Measurements from ENCODE around the gene ALPK1.
"Not testable (repeated sequence)": the region's sequence is repeated elsewhere in the genome, so short reads cannot be mapped to it uniquely, and the experiment has no call there.

Gene ALPK1

DNA sequence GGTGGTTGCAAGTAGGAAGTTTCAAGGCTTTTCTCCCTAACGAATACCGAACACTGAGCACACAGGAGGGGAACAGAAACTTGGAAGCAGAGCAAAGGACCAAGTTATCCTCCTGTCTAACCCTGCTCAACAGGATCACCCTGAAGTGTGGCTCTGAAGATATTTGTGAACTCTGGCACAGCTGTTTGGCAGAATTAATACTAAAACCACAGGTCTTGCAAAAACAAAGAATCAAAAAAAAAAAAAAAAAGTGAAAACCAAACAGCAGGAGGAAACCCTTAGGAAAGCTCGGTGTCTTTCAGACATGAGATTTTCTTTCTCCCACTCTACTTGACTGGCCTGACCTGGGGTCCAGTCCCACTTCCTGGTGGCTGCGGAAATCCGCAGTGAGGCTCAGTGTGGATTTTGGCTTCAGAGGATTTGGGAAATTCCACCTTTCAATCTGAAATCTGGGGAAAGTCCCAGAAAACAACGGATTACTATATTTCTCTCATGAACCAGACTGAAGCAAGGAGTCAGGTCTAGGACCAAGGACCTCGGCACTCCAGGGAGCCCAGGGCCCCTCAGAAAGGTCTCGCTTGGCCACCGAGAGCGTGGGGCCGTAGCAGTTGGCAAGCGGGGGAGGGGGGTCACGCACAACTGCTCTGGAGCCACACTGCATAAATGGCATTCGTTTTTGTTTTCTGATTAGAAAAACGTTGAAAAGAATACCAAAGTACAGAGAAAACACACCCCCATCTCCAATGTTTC, 12.3 kb upstream of the ALPK1 start:
- no peak for DNase-seq (ENCODE audit: low spot score)

DNA sequence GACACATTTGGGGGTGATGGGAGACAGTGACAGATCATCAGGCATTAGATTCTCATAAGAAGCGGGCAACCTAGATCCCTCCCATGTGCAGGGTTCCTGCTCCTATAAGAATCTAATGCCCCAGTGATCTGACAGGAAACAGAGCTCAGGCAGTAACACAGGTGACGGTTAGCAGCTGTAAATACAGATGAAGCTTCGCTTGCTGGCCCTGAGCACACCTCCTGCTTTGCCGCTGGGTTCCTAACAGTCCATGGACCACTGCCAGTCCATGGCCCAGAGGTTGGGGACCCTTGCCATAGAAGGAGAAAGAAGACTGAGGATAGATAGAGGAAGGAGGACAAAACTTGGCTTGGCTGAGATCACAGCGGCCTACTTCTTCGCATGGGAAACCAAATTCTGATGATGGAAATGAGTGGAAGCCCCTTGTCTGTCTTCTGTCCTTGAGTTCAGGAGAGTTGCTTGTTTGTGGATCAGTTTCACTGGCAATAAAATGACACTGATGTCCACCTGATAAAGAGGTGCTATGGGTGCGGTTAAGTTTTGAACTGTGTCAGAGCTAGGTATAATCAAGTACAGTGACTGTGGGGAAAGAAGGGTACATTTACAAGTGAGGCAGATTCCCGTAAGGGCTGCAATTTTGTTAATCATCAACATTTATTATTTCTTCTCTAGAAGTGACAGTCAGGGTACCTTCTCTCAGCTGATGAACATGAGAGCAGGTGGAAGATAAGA, 9.7 kb upstream of the ALPK1 start:
- DNase-seq (ENCODE audit: low spot score) = no peak

DNA sequence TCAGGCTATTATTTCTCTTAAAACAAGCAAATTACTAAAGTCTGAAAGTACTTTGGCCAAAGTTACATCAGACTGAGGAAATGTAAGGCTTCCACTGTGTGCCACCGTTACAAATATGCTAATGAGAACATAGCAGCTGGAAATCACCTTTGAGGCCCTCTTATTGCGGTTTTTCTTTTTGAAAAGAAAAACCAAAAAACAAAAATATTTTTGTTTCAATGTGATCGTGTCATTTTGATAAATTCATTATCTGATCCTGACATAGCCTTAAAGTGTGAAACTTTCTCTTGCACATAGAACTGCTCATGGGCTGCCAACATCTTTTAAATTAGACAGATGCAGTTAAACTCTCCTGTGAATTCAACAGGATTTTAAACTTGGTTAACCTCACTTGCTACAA, 8.7 kb upstream of the ALPK1 start:
- no peak for DNase-seq (ENCODE audit: low spot score)

DNA sequence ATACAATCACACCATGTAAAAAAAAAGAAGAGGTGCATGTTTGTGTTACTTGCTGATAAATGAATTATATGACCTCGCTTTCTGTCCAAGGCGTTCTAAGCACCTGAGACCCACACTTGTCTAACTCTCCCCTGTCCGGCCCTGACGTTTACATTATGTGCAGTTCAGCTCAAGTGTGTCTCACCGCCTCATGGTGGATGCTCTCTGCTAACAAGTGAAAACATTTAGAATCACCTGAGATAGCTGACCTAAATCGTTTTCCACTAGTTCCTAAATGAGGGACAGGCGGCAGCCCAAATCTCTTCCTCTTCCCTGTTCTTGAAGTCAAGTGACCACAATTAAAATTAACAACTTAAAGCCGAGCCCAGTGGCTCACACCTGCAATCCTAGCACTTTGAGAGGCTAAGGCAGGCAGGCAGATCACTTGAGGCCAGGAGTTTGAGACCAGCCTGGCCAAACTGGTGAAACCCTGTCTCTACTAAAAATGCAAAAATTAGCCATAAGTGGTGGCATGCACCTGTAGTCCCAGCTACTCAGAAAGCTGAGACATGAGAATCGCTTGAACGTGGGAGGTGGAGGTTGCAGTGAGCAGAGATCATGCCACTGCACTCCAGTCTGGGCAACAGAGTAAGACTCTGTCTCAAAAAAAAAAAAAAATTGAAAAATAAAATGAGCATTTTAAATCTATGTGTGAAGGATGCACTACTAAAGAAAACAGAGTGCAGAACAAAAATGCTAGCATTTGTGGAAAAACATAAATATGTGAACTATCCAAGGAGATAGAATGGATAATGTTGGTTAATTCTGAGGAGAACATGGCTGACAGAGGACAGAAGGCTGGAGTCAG, 7.5 kb upstream of the ALPK1 start:
- DNase-seq (ENCODE audit: low spot score) = no peak

DNA sequence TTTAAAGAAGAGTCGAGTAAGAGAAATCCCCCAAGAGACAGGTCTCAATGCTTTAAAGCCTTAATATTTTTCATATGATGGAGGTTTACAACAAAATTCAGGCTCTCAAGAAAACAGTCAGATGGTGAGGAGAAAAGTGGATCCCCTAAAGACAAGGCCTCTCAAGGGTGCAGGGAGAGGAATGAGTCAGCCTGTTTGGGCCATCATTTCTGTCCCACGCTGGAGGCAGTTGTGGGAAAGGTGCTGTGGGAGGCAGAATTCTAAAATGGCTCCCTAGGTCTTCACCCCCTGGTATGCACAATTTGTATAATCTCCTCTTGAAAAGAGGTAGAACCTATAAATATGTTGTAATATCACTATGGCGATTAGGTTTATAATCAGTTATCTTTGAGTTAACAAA, 6.8 kb upstream of the ALPK1 start:
- no peak for DNase-seq (ENCODE audit: low spot score)

DNA sequence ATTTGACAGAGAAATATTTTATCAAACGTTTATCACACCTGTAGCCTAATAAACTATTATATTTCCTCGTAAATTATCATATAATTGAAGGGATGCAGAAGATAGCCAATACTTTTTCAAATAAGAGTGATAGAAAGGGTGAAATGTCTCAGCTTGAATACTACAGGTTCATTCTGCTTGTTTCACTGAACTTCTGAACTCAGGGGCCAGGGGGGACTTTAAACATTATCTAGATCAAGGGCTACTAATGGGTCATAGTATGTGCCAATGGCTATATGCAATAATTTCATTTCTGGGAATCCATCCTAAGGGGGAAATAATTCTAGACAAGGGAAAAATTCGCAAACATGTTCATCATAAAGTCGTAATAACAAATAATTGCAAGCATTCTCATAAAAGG, 2.6 kb downstream of the ALPK1 start:
- no peak for DNase-seq (ENCODE audit: low spot score)

DNA sequence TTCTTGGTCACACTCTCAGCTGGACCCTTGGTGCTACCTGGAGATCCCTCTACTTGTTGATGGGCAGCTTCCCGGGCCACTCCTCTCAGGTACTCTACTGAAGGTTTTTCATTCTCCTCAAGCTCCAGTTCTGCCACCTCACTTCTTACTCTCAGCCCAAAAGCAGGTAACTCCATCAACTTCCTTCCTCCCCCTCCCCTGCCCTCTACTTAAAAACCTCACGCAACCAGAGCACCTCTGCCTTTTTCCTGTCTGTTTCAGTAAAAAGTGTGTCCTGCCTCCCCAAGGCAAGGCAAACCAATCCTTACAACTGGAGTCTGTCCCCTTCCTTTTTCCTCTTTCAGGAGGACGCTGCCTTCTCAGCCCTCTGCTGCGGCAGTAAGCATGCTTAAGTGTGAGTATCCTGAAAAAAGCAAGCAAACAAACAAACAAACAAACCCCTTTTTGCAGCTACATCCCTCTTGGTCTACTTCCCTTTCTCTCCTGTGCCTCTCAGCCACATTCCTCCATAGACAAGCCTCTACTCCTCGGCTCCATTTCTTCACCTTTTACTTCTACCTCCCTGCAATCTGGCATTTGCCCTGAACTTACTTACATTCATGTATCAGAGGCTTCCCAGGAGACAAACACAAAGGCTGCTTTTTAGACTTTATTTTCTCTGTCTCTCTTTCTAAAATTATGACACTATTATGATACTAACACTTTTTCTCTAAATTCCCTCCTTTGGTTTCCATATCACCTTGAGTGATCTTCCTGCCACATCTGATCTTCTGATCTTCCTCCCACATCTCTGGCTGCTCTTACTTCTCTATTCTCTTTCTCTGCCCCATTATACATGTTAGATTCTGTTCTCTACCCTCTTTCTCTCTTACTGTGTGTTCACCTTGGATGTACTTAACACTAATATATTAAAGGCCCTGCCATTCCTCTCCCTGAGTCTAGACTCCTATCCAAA, 5.4 kb downstream of the ALPK1 start:
- no peak for DNase-seq (ENCODE audit: low spot score)

DNA sequence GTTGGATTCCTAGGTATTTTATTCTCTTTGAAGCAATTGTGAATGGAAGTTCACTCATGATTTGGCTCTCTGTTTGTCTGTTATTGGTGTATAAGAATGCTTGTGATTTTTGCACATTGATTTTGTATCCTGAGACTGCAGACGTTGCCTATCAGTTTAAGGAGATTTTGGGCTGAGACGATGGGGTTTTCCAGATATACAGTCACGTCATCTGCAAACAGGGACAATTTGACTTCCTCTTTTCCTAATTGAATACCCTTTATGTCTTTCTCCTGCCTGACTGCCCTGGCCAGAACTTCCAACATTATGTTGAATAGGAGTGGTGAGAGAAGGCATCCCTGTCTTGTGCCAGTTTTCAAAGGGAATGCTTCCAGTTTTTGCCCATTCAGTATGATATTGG, 8.3 kb downstream of the ALPK1 start:
- not testable (repeated sequence) for DNase-seq (ENCODE audit: low spot score)

DNA sequence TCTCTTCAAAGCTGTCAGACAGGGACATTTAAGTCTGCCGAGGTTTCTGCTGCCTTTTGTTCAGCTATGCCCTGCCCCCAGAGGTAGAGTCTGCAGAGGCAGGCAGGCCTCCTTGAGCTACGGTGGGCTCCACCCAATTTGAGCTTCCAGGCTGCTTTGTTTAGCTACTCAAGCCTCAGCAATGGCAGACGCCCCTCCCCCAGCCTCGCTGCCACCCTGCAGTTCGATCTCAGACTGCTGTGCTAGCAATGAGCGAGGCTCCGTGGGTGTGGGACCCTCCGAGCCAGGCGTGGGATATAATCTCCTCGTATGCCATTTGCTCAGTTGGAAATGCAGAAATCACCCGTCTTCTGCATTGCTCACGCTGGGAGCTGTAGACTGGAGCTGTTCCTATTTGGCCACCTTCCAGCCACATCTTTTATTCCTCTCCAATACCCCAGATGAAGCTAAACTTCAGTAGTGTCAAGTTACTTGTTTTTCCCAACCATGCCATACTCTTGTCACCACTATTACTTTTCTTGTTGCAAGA, 12.2 kb downstream of the ALPK1 start:
- DNase-seq (ENCODE audit: low spot score) = not testable (repeated sequence)

DNA sequence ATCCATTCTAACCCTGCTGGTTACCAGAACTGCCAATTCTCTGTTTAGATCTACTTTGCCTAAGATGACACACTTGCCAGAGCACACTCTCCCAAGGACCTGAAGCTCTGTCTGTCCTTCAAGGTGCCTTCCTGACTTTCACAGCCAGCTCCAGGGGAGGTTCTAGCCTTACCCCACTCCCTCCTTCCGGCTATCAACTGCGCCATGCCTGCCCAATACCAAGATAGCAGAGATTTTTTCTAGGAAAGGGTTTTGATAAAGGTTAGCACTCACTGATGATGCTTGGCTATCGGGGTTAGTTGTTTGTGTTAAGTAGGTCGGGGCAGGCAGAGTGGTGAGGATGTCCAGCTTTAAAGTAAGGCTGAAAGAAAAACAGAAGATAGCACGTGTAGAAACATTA, 14.3 kb downstream of the ALPK1 start:
- no peak for DNase-seq (ENCODE audit: low spot score)

DNA sequence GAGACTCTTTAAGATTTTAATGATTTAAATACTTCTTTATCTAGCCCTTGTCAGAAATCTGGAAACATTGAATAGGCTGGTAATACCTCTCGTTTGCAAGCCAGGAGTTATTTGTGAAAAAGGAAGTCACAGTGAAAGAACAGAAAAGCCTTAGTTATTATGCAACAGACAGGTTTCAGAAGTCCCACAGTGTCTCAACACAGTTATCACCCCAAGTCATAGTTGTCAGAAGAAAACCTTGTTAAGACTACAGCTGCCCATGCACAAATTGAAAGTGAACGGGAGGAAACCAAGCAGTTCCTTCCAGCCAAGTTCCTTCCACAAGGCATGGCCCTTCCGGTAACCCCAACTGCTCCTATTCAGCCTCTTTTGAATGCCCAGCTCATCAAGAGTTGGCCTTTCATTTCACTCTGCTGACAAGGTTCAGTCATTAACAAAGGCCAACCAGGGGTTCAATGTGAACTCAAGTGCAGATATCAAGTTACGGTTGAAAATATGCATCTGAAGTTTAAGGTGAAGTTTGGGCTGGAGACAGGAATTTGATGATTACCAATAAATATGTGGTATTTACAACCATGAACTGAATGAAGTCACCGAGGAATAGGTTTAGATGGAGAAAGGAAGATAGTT, 15.6 kb downstream of the ALPK1 start:
- no peak for DNase-seq (ENCODE audit: low spot score)

DNA sequence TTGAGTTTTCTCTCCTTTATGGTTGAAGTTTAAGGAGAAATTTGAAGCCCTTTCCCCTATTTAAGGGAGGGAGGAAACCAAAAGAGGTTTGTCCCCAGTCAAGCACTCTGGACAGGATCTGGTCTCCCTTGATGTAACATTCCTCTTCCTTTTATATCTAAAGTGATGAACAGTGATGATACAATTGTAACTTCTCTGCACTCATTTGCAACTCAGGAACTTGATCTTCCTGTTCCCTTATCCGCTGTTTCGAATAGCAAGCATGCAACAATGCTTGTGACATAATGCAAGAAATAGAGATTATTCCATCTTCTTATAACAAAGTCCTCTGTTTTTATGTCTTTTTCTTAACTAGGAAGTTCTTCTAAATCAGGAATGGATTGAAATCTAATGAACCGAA, 18.3 kb downstream of the ALPK1 start:
- DNase-seq (ENCODE audit: low spot score) = no peak

DNA sequence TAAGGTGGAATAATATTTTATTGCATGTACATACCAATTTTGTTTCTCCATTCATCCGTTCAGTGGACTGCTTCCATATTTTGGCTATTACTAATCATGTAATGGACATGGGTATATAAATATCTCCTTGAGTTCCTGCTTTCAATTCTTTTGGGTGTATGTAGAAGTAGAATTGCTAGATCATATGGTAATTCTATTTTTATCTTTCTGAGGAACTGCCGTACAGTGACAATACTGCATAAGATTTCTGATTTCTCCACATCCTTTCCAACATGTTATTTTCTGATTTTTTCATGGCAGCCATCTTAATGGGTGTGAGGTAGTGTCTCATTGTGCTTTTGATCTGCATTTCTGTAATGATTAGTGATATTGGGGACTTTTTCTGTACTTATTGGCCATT, 19.2 kb downstream of the ALPK1 start:
- DNase-seq (ENCODE audit: low spot score) = no peak

DNA sequence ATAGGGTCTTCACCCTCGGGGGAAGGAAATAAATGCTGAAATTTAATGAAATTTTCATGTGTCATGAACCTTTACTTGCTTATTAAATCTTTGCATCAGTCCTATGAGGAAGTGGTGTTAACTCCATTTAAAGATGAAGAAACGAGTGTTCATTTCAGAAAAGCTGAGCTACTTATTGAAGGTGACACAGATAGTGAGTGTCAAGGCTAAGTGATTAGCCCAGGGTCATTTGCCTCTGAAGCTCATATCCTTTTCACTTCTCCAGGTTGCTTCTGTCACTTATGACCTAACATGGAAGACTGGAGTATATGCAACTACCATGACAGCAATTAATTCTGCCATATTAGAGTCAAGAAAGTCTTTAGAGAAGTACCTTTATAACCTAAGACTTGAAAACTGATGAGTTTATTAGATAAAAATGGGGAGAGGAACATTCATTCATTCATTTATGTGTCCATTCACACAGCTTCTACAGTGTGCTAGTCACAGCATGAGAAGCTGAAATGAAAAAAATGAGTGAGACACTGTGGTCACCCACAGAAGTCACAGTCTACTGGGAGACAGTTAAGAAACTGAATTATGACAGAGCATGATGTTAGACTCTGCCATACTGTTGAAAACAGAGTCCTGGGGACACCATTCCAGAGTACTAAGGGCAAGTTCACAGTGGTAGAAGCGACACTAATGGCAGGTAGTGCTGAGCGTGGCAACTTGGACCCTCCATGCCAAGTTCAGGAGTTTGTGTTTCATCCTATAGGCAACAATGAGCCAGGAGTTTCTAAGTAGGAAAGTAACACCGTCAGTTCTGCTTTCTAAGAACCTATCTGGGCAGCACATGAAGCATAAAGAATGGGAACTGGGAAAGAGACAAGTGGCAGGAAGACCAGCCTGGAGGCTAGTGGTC, 21.3 kb downstream of the ALPK1 start:
- no peak for DNase-seq (ENCODE audit: low spot score)

DNA sequence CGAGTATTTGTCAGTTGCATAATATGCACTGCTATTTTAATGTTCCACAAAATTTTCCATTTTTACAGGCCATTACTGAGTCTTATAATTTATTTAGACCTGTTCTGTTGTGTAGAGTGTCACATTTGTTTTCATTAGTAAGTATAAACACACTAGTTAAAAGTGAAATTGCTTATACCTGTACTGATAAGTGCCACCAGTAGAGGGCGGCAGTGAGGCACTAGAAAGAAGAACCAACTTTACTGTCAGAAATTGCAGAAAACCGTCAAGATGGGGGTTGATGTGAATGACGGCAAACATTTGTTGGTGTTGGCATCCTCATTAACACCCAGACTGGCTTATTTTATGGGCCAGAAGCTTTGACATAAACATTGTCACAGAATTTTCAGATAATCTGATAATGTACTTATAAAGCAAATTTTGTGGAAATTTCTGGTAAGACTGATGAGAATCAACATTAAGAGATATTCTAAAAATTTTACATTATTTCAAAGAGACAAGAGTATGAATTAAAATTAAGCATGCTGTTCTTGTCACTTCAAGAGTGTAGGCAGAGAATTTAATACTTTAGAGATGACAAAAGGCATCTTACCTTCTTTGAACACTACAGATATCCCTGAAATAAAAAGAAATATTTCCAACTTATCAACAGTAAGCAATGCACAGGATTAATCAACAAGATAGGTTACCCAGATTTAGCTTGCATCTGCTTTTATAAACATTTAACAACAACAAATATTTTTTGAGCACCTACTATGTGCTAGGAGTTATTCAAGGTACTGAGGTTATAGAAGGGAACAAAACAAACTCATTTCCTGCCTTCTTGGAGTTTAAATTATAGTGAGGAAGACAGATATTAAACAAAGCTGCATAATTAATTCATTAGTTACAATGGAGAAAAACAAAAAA, 24.9 kb downstream of the ALPK1 start:
- DNase-seq (ENCODE audit: low spot score) = no peak

DNA sequence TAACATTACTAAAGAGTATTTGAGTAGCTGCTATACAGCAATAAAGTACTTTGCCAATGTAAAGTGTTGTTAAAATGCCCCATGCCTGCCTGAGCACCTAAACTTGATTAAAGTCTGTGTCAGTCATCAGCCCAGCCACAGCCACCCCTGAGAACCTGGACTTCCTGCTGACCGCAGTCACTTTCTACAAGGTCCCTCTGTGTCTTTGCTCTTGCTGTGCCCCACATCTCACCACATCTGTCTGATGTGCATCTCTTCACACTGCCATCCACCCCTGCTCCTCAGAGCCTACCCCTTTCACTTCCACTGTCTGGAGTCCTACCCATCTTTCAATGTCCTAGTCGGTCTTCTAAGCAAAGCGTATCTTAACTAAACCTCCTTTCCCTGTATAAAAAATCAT, 25.7 kb downstream of the ALPK1 start:
- no peak for DNase-seq (ENCODE audit: low spot score)

DNA sequence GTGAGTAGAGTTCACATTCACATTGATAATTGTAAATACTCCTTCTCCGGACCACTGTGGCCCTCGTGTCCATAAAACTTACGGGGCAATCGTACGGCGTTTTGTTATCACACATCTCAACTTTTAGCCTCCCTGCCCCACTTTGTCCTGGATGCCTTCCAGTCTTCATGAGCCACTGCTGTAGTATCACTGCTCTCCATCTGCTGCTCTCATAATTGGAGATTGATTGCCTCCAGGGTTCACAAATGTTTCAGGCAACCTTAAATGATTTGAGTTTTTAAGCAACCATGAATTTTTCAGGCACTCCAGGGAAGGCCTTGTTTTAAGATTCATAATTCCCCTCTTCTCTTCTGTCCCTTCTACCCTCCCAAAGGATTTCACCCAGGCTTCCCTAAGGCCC, 28.4 kb downstream of the ALPK1 start:
- no peak for DNase-seq (ENCODE audit: low spot score)

DNA sequence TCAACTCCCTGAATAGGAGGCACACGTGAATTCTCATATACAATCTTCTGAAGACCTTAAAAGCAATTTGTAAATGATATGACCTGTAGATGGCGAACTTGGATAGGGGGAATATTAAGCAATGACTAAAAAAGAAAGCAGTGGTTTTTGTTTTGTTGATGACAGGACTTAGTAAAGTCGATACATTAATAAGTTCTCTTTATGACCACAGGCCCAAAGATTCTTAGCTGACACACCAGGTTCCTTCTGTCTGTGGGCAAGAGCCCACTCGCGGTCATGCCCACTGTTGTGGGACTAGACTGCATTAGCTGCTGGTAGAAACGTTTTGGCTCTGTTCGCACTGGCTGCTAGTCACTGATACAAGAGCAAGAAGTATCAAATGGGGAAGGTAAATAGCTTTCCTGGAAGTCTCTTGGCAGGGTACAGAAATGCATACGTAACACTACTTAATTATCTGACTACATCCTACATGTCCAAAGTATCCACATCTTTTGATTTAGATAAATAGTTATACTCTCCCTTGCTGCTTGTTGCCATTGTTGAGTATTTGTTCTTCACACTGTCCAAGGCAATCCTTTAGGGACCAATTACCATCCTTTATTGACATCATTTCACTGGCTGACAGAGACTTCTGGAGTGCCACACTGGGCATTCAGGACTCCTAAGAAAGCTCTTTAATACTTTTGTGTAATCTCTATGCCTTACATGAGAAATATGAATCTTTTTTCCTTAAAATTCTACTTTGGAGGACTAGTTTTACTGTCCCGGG, 31.0 kb downstream of the ALPK1 start:
- no peak for DNase-seq (ENCODE audit: low spot score)

All from HuH-7 (cell line).